Aorta (tissue), 5 donors: ENCODE data around the gene KRT33B. TPM values are rescaled to one million over a fixed set of nuclear protein-coding genes. Genes with fewer than 3 reads are reported as not detected.
"Not testable (repeated sequence)": the region's sequence is repeated elsewhere in the genome, so short reads cannot be mapped to it uniquely, and the experiment has no call there.

Source experiments
- ATAC-seq: fragments of 200-7000 bp; cut with Tn5 transposase; one replicate; pipeline ENCODE4 v1.9.1; 2022; ENCODE audit warnings: moderate library complexity; ENCODE audit not compliant: low FRiP score
- DNase-seq, 2 donors: peaks; one replicate each; pipeline ENCODE4 v3.0.0-alpha.2; 2020
- H3K27ac ChIP-seq, 2 donors: one replicate each; pipeline ENCODE4 v1.5.1; 2013; ENCODE audit warnings: low read length in 2 of 2, mild to moderate bottlenecking in 2 of 2, moderate library complexity in 2 of 2, control low read depth in 1 of 2, inconsistent platforms in 1 of 2, low read depth in 1 of 2
- H3K27me3 ChIP-seq, 2 donors: one replicate each; pipeline ENCODE4 v1.6.1; 2013; ENCODE audit warnings: control low read depth in 1 of 2, low read length in 1 of 2, mild to moderate bottlenecking in 1 of 2, moderate library complexity in 1 of 2; ENCODE audit not compliant: insufficient read depth in 2 of 2, control insufficient read depth in 1 of 2
- H3K36me3 ChIP-seq, 2 donors: one replicate each; pipeline ENCODE4 v1.6.1; 2013; ENCODE audit warnings: control low read depth in 1 of 2, low read length in 1 of 2, mild to moderate bottlenecking in 1 of 2; ENCODE audit not compliant: insufficient read depth in 2 of 2, control insufficient read depth in 1 of 2
- H3K4me1 ChIP-seq, 2 donors: one replicate each; pipeline ENCODE4 v1.6.1; 2013; ENCODE audit warnings: low read length in 2 of 2, control low read depth in 1 of 2, mild to moderate bottlenecking in 1 of 2, moderate library complexity in 1 of 2; ENCODE audit not compliant: insufficient read depth in 2 of 2, control insufficient read depth in 1 of 2
- H3K4me3 ChIP-seq, 2 donors: one replicate each; pipeline ENCODE4 v1.5.1; 2013; ENCODE audit warnings: low read length in 2 of 2, control low read depth in 1 of 2, mild to moderate bottlenecking in 1 of 2
- H3K9me3 ChIP-seq: one replicate; pipeline ENCODE4 v1.6.1; 2013; ENCODE audit warnings: mild to moderate bottlenecking, low read length; ENCODE audit not compliant: control insufficient read depth
- WGBS, 2 donors: extraction: QIAGEN DNeasy Blood & Tissue Kit; methylation state at CpG; one replicate each; pipeline ENCODE4 v1.1.7; 2013; 5-methylcytosine and 5-hydroxymethylcytosine counted together
- intact Hi-C, 2 donors: fragments of 100-400 bp; cut with DNase I; formaldehyde crosslinking; loops; one replicate each; pipeline versions ENCODE4 v1.14.2 to v1.15.0; 2022
- polyA plus RNA-seq, 2 donors: library from polyadenylated mRNA; stranded (reverse); fragments of 200-250 nt; gene quantifications; one replicate each; pipeline ENCODE4 v1.2.3, GENCODE V29; 2013
- total RNA-seq, 2 donors: library from RNA; stranded (reverse); fragmentation: NEBNext Ultra II Directional; extraction: Animal tissue kit (Norgen Biotek cat#: 25700); gene quantifications; one replicate each; pipeline ENCODE4 v1.2.1, GENCODE V29; 2021
- donor health status: healthy with polysubstance abuse.
- donor health status: Bipolar disorder and iron deficiency.
- donor health status: DM: no; HTN: no; CAD: no.
- donor health status: DM: no; HTN: no; CAD: no.
- donor health status: DM: yes; HTN: yes; CAD: no.

Gene KRT33B
- total and polyA plus RNA-seq, 4 donors: not detected

DNA sequence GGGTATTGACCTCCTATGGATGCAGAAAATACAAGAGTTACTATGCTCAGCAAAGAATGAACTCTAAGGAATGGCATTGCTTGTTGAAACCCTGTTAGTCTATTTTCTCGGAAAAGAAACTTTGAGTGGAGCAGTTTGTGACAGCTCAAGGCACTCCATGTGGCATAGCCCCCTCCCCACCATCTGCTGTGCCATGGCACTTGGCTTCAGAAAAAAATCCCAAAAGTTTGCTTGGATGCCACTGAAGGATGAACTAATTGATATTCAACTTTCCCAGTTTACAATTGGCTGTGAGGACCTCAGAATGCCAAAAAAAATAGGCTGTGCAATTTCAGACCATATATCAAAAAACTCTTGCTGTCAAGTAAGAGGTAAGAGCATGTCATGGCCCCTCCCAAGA, 26.0 kb upstream of the KRT33B start:
- intact Hi-C loops: no loop called here
- no peak for ATAC-seq
- no peak overlapping the region for H3K27ac ChIP-seq
- DNase-seq: no peak
- H3K4me1 ChIP-seq: no peaks in the 10 kb centered on the region
- H3K4me3 ChIP-seq: no peak overlapping the region
- no peaks in the 10 kb centered on the region for H3K27me3 ChIP-seq
- no peaks in the 10 kb centered on the region for H3K36me3 ChIP-seq
- 83 to 88% methylated on average over 1 of the region's 1 CpG for WGBS, 2 donors
- no peaks in the 10 kb centered on the region for H3K9me3 ChIP-seq

DNA sequence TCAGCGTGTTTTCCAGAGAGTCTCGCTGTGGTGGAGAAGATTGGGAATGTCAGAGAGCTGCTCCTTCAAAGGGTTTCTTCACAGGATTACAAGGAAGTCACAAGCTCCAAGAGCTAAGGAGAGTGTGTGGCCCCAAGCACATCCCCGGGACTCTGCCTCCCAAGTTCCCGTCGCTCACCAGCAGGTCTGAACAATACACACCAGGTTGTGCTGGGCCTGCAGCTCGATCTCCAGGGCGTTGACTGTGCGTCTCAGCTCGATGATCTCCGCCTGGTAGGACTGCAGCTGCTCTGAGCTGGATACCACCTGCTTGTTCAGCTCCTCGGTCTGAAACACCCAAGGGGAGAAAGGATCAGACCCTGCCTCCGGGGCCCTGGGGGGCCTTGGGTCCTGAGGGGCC, 25.4 kb upstream of the KRT33B start:
- H3K4me1 ChIP-seq, ATAC-seq, H3K27ac ChIP-seq, intact Hi-C loops, H3K27me3 ChIP-seq, DNase-seq, H3K9me3 ChIP-seq, H3K4me3 ChIP-seq, H3K36me3 ChIP-seq: not testable (repeated sequence)
- 78 to 86% methylated on average over 7 to 12 of the region's 12 CpGs for WGBS, 2 donors

DNA sequence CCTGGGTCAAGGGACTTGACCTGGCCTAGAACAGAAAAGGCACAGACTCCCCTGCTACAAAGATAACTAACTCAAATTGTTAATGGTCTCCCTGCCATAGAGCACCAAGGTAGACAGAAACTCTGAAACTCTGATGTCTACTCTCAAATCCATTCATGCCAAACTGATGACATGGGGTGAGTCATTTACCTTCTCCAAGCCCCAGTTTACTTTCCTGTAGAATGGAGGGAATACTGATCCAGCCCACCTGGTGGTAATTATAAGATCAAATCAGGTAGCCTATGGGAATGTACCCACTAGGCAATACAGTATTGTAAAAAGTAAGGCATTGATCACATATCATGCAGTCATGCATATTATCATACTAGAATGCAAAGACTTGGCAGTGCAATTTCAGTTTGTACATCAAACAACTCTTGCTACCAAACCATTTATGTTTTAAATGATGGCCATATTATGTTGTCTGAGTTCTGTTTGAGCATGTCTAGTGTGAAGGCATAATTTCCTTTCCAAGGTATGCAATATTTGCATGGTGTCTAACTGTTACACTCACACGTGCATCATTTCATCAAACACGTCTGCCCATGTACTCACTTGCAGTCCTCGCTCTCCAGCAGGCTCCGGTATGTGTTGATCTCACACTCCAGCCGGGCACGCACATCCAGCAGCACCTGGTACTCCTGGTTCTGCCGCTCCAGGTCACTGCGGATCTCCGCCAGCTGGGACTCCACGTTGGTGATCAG, 24.8 kb upstream of the KRT33B start:
- H3K27ac ChIP-seq: no peak overlapping the region
- H3K36me3 ChIP-seq: no peaks in the 10 kb centered on the region
- intact Hi-C loops: no loop called here
- no peak overlapping the region for H3K4me3 ChIP-seq
- no peaks in the 10 kb centered on the region for H3K9me3 ChIP-seq
- H3K27me3 ChIP-seq: no peaks in the 10 kb centered on the region
- no peaks in the 10 kb centered on the region for H3K4me1 ChIP-seq
- ATAC-seq (no peak), DNase-seq (no peak)
- WGBS, 2 donors: 85 to 86% methylated on average over 10 of the region's 10 CpGs

DNA sequence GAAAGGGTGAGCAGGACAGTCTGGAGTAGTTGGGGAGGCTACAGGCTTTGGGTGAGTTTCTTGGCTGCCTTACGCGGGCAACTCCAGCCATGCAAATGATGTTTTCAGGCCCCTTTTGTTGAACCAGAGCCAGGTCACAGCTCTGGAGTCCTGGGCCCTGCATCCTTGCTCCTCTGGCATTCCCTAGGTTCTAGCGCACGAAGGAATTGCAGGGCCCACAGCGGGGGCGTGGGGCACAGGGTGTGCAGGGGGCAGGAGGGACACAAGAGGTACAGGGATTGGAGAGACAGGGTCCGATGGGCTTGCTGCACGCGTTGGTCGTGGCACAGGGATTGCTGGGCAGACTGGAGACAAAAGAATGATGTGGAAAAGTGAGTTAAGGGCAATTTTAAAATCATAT, 24.2 kb upstream of the KRT33B start:
- Histone ChIP-seq H3K9me3 (no peaks in the 10 kb centered on the region), H3K4me3 (no peak overlapping the region), H3K4me1 (no peaks in the 10 kb centered on the region), H3K36me3 (no peaks in the 10 kb centered on the region), H3K27me3 (no peaks in the 10 kb centered on the region), H3K27ac (no peak overlapping the region)
- ATAC-seq (no peak), DNase-seq (no peak)
- intact Hi-C loops: no loop called here
- WGBS, 2 donors: 75 to 80% methylated on average over 10 of the region's 10 CpGs

DNA sequence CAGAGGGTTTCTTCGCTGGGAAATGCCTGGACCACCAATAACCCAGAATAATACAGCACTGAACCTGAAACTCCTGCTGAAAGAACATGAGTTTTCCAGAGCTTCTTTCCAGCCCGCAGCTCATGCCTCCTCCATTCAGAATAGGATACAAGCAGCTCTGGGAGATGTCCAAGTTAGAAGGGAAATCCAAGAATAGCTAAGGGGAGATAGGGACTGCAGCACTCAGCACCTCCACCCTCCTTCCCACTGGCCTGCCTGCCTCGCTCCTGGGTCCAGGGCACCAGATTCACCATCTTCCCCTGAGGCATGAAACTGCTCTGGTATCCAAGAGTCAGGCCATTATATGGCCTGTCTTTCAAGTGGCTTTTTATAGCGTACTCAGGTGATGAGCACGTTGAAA, 23.7 kb upstream of the KRT33B start:
- Histone ChIP-seq H3K36me3 (no peaks in the 10 kb centered on the region), H3K9me3 (no peaks in the 10 kb centered on the region), H3K27me3 (no peaks in the 10 kb centered on the region), H3K4me1 (no peaks in the 10 kb centered on the region), H3K4me3 (no peak overlapping the region), H3K27ac (no peak overlapping the region)
- intact Hi-C loops: no loop called here
- DNase-seq (no peak), ATAC-seq (peak; percentile 50)
- WGBS, 2 donors: 62 to 68% methylated on average over 5 of the region's 5 CpGs

DNA sequence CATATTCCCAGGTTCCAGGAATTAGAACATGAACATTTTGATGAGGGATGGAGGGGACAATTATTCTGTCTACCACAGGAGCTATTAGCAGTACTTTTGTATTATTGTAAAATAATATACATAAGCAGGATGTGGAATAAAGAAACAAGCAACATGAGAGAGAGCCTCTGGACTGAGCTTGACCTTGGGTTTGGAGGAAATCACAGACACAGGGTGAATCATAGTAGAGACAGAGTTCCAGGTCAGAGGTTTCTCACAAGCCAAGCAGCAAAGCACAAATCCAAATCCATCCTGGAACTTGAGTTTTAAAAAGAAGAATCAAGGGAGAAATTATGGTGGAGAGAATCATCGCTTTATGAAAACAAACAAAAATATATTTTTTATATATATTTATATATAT, 22.7 kb upstream of the KRT33B start:
- no peak overlapping the region for H3K4me3 ChIP-seq
- no peaks in the 10 kb centered on the region for H3K4me1 ChIP-seq
- ATAC-seq (no peak), DNase-seq (no peak)
- intact Hi-C loops: no loop called here
- H3K27me3 ChIP-seq: no peaks in the 10 kb centered on the region
- 95 to 96% methylated on average over 1 of the region's 1 CpG for WGBS, 2 donors
- no peak overlapping the region for H3K27ac ChIP-seq
- H3K36me3 ChIP-seq: no peaks in the 10 kb centered on the region
- peaks cover 2% of the 10 kb centered on the region for H3K9me3 ChIP-seq

DNA sequence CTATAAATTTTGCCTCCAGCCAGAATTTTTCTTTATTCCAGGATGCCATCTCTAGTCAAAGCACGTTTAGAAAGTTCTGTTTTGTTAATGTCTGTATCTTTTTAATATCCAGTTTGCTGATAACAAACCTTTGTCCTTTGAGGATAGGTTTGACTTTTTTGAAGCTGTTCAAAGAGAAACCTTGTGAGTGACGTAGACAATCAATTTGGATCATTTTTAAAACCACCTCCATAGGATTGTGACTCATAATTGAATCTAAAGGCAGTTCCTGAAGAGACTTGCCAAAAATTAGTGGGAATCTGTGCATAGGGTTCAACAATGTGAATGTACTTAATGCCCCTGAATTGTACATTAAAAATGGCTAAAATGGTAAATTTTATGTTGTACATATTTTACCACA, 21.9 kb upstream of the KRT33B start:
- intact Hi-C loops: no loop called here
- Histone ChIP-seq H3K9me3 (peaks cover 4% of the 10 kb centered on the region), H3K4me3 (no peak overlapping the region), H3K36me3 (no peaks in the 10 kb centered on the region), H3K27ac (no peak overlapping the region), H3K27me3 (no peaks in the 10 kb centered on the region), H3K4me1 (no peaks in the 10 kb centered on the region)
- DNase-seq: no peak
- no peak for ATAC-seq
- 45 to 48% methylated on average over 2 of the region's 2 CpGs for WGBS, 2 donors

DNA sequence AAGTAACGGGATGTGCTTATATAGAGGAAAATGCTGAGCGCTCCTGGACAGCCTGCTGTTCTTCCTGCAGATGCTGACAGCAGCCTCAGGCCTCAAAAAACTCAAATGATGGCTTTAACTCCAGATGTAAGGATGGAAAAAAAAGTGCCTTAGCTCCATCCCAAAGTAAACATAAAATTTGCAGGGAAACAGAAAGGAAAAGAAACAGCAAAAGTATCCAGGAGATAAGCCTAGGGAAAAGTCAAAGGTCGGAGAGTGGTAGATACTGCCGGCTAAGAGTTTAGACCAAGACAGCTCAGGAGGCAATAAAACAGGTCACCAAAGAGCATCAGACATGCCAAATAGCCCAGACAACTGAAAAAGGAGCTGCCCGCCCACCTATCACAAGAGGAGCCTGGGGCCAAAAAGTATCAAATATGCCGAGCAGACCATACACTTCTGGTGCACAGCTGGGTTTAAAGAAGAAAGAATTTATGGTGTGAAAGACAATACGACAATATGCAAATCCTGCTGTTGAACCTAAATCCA, 20.9 kb upstream of the KRT33B start:
- H3K9me3 ChIP-seq: peaks cover 4% of the 10 kb centered on the region
- DNase-seq (no peak), ATAC-seq (no peak)
- no peak overlapping the region for H3K27ac ChIP-seq
- intact Hi-C loops: no loop called here
- no peaks in the 10 kb centered on the region for H3K36me3 ChIP-seq
- no peak overlapping the region for H3K4me3 ChIP-seq
- no peaks in the 10 kb centered on the region for H3K4me1 ChIP-seq
- WGBS, 2 donors: 46 to 47% methylated on average over 7 of the region's 7 CpGs
- H3K27me3 ChIP-seq: no peaks in the 10 kb centered on the region

DNA sequence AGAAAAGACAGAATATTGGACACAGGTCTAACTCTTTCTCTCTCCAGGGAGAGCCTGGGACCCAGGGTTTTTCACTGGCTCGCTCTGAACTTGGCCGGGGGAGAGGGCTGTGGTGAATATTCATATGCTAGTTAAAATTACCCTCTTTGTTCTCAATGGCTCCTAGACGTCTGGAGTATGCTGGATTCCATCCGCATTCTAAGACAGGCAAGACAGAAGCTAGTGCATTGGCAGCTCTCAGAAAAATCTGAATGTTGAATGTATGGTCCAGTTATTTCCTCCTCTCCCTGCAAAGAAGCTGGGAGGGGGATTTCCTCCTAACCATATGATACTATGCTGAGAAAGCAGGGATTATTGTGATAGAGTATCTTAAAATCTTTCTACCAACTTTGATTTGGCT, 18.1 kb upstream of the KRT33B start:
- H3K36me3 ChIP-seq: no peaks in the 10 kb centered on the region
- intact Hi-C loops: no loop called here
- no peaks in the 10 kb centered on the region for H3K4me1 ChIP-seq
- DNase-seq: no peak
- 60 to 64% methylated on average over 4 of the region's 4 CpGs for WGBS, 2 donors
- H3K9me3 ChIP-seq: peaks cover 4% of the 10 kb centered on the region
- no peak for ATAC-seq
- no peak overlapping the region for H3K4me3 ChIP-seq
- H3K27ac ChIP-seq: no peak overlapping the region
- no peaks in the 10 kb centered on the region for H3K27me3 ChIP-seq
